ENCODE data around the gene SCO2. TPM values are rescaled to one million over a fixed set of nuclear protein-coding genes. Genes with fewer than 3 reads are reported as not detected.
A peak's percentile ranks its signal among the peaks of the same experiment; 100 is the strongest.

The SCO2 gene
- total RNA-seq, 2 experiments from 2014 or later, result 4.1 to 4.9 TPM

- BruUV-seq (replicated peaks), result no TSS peak
- peaks cover 38% of the 10 kb centered on the region for H3K79me2 ChIP-seq (ENCODE audit: insufficient read depth, low read depth, low read length)
- DNase-seq (ENCODE audit: low spot score), result no peak
- peak overlapping the region; percentile 100 for H3K4me3 ChIP-seq (ENCODE audit: low read depth, low read length, poor library complexity, severe bottlenecking)
- peak overlapping the region; percentile 84 for H2AFZ ChIP-seq (ENCODE audit: low read length)
- no peaks in the 10 kb centered on the region for H3K9me3 ChIP-seq (ENCODE audit: low read length)
- peaks cover 27% of the 10 kb centered on the region; the same call in 1 of the 2 replicates for H3K36me3 ChIP-seq (ENCODE audit: insufficient read depth, low read length)
- TF ChIP-seq CTCF (conservative IDR thresholded peaks at IDR 0.05; ENCODE audit: low read length), result no peak
- TF ChIP-seq EZH2phosphoT487 (IDR thresholded peaks at IDR 0.05; ENCODE audit: borderline replicate concordance, low read depth, low read length), result no peak
- no peaks in the 10 kb centered on the region for H3K9me2 ChIP-seq (ENCODE audit: insufficient read depth, low read length)
- CTCF ChIA-PET (ENCODE audit: unreplicated experiment), result no interaction called here
- peaks cover 4% of the 10 kb centered on the region; the same call in 1 of the 2 replicates for H4K20me1 ChIP-seq (ENCODE audit: insufficient read depth, low read length)
- intact Hi-C loops (cut with micrococcal nuclease; ENCODE audit: unreplicated experiment), result loop anchor here (2.0 to 10.0 kb wide), 3 partner anchors 32 to 262 kb away; partner anchors contain the start of genes MAPK11, SBF1 and TUBGCP6
- POLR2A ChIA-PET, result interaction anchor here (1.1 to 3.7 kb wide), 2 partner anchors 18 to 115 kb away, joined by 4 to 33 read pairs; partner anchors contain the start of gene SCO2
- H3K4me2 ChIP-seq (ENCODE audit: low read length), result peak overlapping the region; percentile 90
- peak overlapping the region; percentile 44 for H3K27ac ChIP-seq (ENCODE audit: low read depth, low read length, poor library complexity, severe bottlenecking)
- H3K4me1 ChIP-seq (ENCODE audit: insufficient read depth, low read length, poor library complexity, severe bottlenecking), result peaks cover 27% of the 10 kb centered on the region
Measured at GRCh38 chr22:50506611-50507420, 18.6 kb downstream of the SCO2 start.

- CTCF ChIA-PET (ENCODE audit: unreplicated experiment), result no interaction called here
- no peak for DNase-seq (ENCODE audit: low spot score)
Measured at GRCh38 chr22:50505776-50506610, 19.4 kb downstream of the SCO2 start.

More at GRCh38 chr22:50505776-50506610, 19.4 kb downstream of the SCO2 start:
- H3K4me3 ChIP-seq (ENCODE audit: low read depth, low read length, poor library complexity, severe bottlenecking), result peak overlapping the region; percentile 100
- H3K4me2 ChIP-seq (ENCODE audit: low read length), result peak overlapping the region; percentile 90
- peaks cover 34% of the 10 kb centered on the region for H3K79me2 ChIP-seq (ENCODE audit: insufficient read depth, low read depth, low read length)
- H3K9me3 ChIP-seq (ENCODE audit: low read length), result no peaks in the 10 kb centered on the region
- H2AFZ ChIP-seq (ENCODE audit: low read length), result no peak overlapping the region
- peaks cover 4% of the 10 kb centered on the region; the same call in 1 of the 2 replicates for H4K20me1 ChIP-seq (ENCODE audit: insufficient read depth, low read length)
- H3K36me3 ChIP-seq (ENCODE audit: insufficient read depth, low read length), result peaks cover 27% of the 10 kb centered on the region; the same call in 1 of the 2 replicates
- intact Hi-C loops (cut with micrococcal nuclease; ENCODE audit: unreplicated experiment), result loop anchor here (2.0 to 10.0 kb wide), 3 partner anchors 31 to 261 kb away; partner anchors contain the start of genes MAPK11, SBF1 and TUBGCP6
- H3K4me1 ChIP-seq (ENCODE audit: insufficient read depth, low read length, poor library complexity, severe bottlenecking), result peaks cover 27% of the 10 kb centered on the region
- H3K27ac ChIP-seq (ENCODE audit: low read depth, low read length, poor library complexity, severe bottlenecking), result no peak overlapping the region
- no peak for TF ChIP-seq CTCF (conservative IDR thresholded peaks at IDR 0.05; ENCODE audit: low read length)
- TF ChIP-seq EZH2phosphoT487 (IDR thresholded peaks at IDR 0.05; ENCODE audit: borderline replicate concordance, low read depth, low read length), result no peak
- no TSS peak for BruUV-seq (replicated peaks)
- POLR2A ChIA-PET, result no interaction called here
- H3K9me2 ChIP-seq (ENCODE audit: insufficient read depth, low read length), result no peaks in the 10 kb centered on the region

Measured in OCI-LY7 (cell line).